ENCODE results near the gene CYP4F22.
"Not testable (repeated sequence)": the region's sequence is repeated elsewhere in the genome, so short reads cannot be mapped to it uniquely, and the experiment has no call there.

The CYP4F22 gene

GRCh38 chr19:15479391-15480345 lies 28.7 kb upstream of the CYP4F22 start, which contains the start of gene PGLYRP2:
Gene PGLYRP2 (minus strand): TSS chr19:15479501. CDS start chr19:15479371, 130 bp downstream.
- no peaks in the 10 kb centered on the region for H3K36me3 Mint-ChIP-seq
- H3K4me1 Mint-ChIP-seq = peaks cover 44% of the 10 kb centered on the region
- H3K4me3 Mint-ChIP-seq = no peak within 1 kb of the TSS
- peak within 1 kb of the TSS; percentile 36 for H3K27ac Mint-ChIP-seq
- no peaks in the 10 kb centered on the region for H3K27me3 Mint-ChIP-seq
- no peaks in the 10 kb centered on the region for H3K9me3 Mint-ChIP-seq

- H3K9me3 Mint-ChIP-seq, H3K27me3 Mint-ChIP-seq, H3K36me3 Mint-ChIP-seq, H3K27ac Mint-ChIP-seq, H3K4me3 Mint-ChIP-seq: not testable (repeated sequence)
- H3K4me1 Mint-ChIP-seq = peaks cover 44% of the 10 kb centered on the region
These were observed 27.3 kb upstream of the CYP4F22 start for GRCh38 chr19:15480996-15481395.

- not testable (repeated sequence) for H3K27ac Mint-ChIP-seq, H3K36me3 Mint-ChIP-seq, H3K9me3 Mint-ChIP-seq, H3K27me3 Mint-ChIP-seq, H3K4me3 Mint-ChIP-seq
- peaks cover 18% of the 10 kb centered on the region for H3K4me1 Mint-ChIP-seq
These were observed 22.6 kb upstream of the CYP4F22 start for GRCh38 chr19:15485768-15486167.

- Mint-ChIP-seq H3K36me3 (no peaks in the 10 kb centered on the region), H3K27ac (no peak overlapping the region), H3K4me3 (no peak overlapping the region), H3K4me1 (peaks cover 16% of the 10 kb centered on the region), H3K27me3 (no peaks in the 10 kb centered on the region), H3K9me3 (no peaks in the 10 kb centered on the region)
These were observed 21.3 kb upstream of the CYP4F22 start for GRCh38 chr19:15487038-15487437.

GRCh38 chr19:15488489-15489226 lies 19.7 kb upstream of the CYP4F22 start:
- H3K4me1 Mint-ChIP-seq = peaks cover 2% of the 10 kb centered on the region
- H3K27ac Mint-ChIP-seq = no peak overlapping the region
- no peaks in the 10 kb centered on the region for H3K9me3 Mint-ChIP-seq
- H3K36me3 Mint-ChIP-seq = no peaks in the 10 kb centered on the region
- no peak overlapping the region for H3K4me3 Mint-ChIP-seq
- no peaks in the 10 kb centered on the region for H3K27me3 Mint-ChIP-seq

- no peak overlapping the region for H3K4me3 Mint-ChIP-seq
- H3K27ac Mint-ChIP-seq = no peak overlapping the region
- H3K36me3 Mint-ChIP-seq = no peaks in the 10 kb centered on the region
- no peaks in the 10 kb centered on the region for H3K9me3 Mint-ChIP-seq
- H3K4me1 Mint-ChIP-seq = peaks cover 18% of the 10 kb centered on the region
- no peaks in the 10 kb centered on the region for H3K27me3 Mint-ChIP-seq
These were observed 13.2 kb upstream of the CYP4F22 start for GRCh38 chr19:15495151-15495550.

GRCh38 chr19:15498156-15498858 lies 10.0 kb upstream of the CYP4F22 start:
- Mint-ChIP-seq H3K36me3 (no peaks in the 10 kb centered on the region), H3K27ac (no peak overlapping the region), H3K4me1 (peaks cover 26% of the 10 kb centered on the region), H3K4me3 (no peak overlapping the region), H3K27me3 (no peaks in the 10 kb centered on the region), H3K9me3 (no peaks in the 10 kb centered on the region)

- Mint-ChIP-seq H3K27me3 (no peaks in the 10 kb centered on the region), H3K9me3 (no peaks in the 10 kb centered on the region), H3K36me3 (no peaks in the 10 kb centered on the region), H3K4me1 (peaks cover 26% of the 10 kb centered on the region), H3K4me3 (no peak overlapping the region), H3K27ac (no peak overlapping the region)
These were observed 9.4 kb upstream of the CYP4F22 start for GRCh38 chr19:15498910-15499309.

GRCh38 chr19:15501596-15501995 lies 6.7 kb upstream of the CYP4F22 start:
- Mint-ChIP-seq H3K9me3 (no peaks in the 10 kb centered on the region), H3K27ac (peak overlapping the region; percentile 23), H3K4me3 (no peak overlapping the region), H3K4me1 (peaks cover 26% of the 10 kb centered on the region), H3K36me3 (no peaks in the 10 kb centered on the region), H3K27me3 (no peaks in the 10 kb centered on the region)

- Mint-ChIP-seq H3K4me1 (peaks cover 26% of the 10 kb centered on the region), H3K9me3 (no peaks in the 10 kb centered on the region), H3K36me3 (no peaks in the 10 kb centered on the region), H3K27ac (no peak overlapping the region), H3K4me3 (no peak overlapping the region), H3K27me3 (no peaks in the 10 kb centered on the region)
These were observed 6.1 kb upstream of the CYP4F22 start for GRCh38 chr19:15502264-15502663.

GRCh38 chr19:15506074-15506571 lies 2.2 kb upstream of the CYP4F22 start:
- Mint-ChIP-seq H3K4me1 (peaks cover 13% of the 10 kb centered on the region), H3K4me3 (no peak overlapping the region), H3K27me3 (peaks cover 6% of the 10 kb centered on the region), H3K9me3 (no peaks in the 10 kb centered on the region), H3K36me3 (no peaks in the 10 kb centered on the region), H3K27ac (no peak overlapping the region)

GRCh38 chr19:15507068-15508034 lies 974 bp upstream of the CYP4F22 start:
- H3K9me3 Mint-ChIP-seq = no peaks in the 10 kb centered on the region
- H3K27ac Mint-ChIP-seq = peak overlapping the region; percentile 56
- H3K4me3 Mint-ChIP-seq = peak overlapping the region; percentile 54
- no peaks in the 10 kb centered on the region for H3K36me3 Mint-ChIP-seq
- H3K4me1 Mint-ChIP-seq = peaks cover 13% of the 10 kb centered on the region
- H3K27me3 Mint-ChIP-seq = peaks cover 6% of the 10 kb centered on the region

GRCh38 chr19:15511671-15512424 lies 3.5 kb downstream of the CYP4F22 start:
- Mint-ChIP-seq H3K9me3 (no peaks in the 10 kb centered on the region), H3K36me3 (no peaks in the 10 kb centered on the region), H3K4me3 (no peak overlapping the region), H3K27me3 (peaks cover 6% of the 10 kb centered on the region), H3K27ac (no peak overlapping the region), H3K4me1 (peaks cover 31% of the 10 kb centered on the region)

- Mint-ChIP-seq H3K4me1 (peaks cover 23% of the 10 kb centered on the region), H3K27ac (peak overlapping the region; percentile 92), H3K4me3 (peak overlapping the region; percentile 70)
- not testable (repeated sequence) for H3K36me3 Mint-ChIP-seq, H3K27me3 Mint-ChIP-seq, H3K9me3 Mint-ChIP-seq
These were observed 6.9 kb downstream of the CYP4F22 start for GRCh38 chr19:15515227-15515625.

Data from activated naive CD4-positive, alpha-beta T cell treated with anti-CD3 and anti-CD28 coated beads, Interleukin-2, amount 50 U/mL, for 24 hours (primary cell).